Hepatocyte (in vitro differentiated cells): Measurements from ENCODE around the gene VAC14. TPM values are rescaled to one million over a fixed set of nuclear protein-coding genes. Genes with fewer than 3 reads are reported as not detected.
A peak's percentile ranks its signal among the peaks of the same experiment; 100 is the strongest.
"Not testable (repeated sequence)": the region's sequence is repeated elsewhere in the genome, so short reads cannot be mapped to it uniquely, and the experiment has no call there.

Experiments
- DNase-seq: peaks from one replicate; pipeline ENCODE4 v3.0.0-alpha.2; 2016; ENCODE audit warnings: low spot score
- H2AFZ ChIP-seq: fragments of 200-600 bp; sonication (generic); 2 replicates; pipeline ENCODE4 v1.6.0; 2016; ENCODE audit warnings: antibody characterized with exemption, mild to moderate bottlenecking
- H3K27ac ChIP-seq: fragments of 200-600 bp; sonication (generic); 2 replicates; pipeline ENCODE4 v1.5.1; 2016; ENCODE audit warnings: mild to moderate bottlenecking
- H3K27me3 ChIP-seq: fragments of 200-600 bp; sonication (generic); 2 replicates; pipeline ENCODE4 v1.6.1; 2016
- H3K36me3 ChIP-seq: fragments of 200-600 bp; sonication (generic); replicated peaks from 2 replicates; pipeline ENCODE4 v1.5.1; 2016; ENCODE audit warnings: low read depth; ENCODE audit not compliant: insufficient read depth
- H3K4me1 ChIP-seq: fragments of 200-600 bp; sonication (generic); 2 replicates; pipeline ENCODE4 v1.5.1; 2016; ENCODE audit warnings: mild to moderate bottlenecking, moderate library complexity; ENCODE audit not compliant: insufficient read depth
- H3K4me2 ChIP-seq: fragments of 200-600 bp; sonication (generic); 2 replicates; pipeline ENCODE4 v1.6.0; 2016
- H3K4me3 ChIP-seq: fragments of 200-600 bp; sonication (generic); 2 replicates; pipeline ENCODE4 v1.5.1; 2016; ENCODE audit warnings: mild to moderate bottlenecking
- H3K79me2 ChIP-seq: fragments of 200-600 bp; sonication (generic); 2 replicates; pipeline ENCODE4 v1.6.0; 2017; ENCODE audit warnings: mild to moderate bottlenecking
- H3K9me2 ChIP-seq: fragments of 200-600 bp; sonication (generic); replicated peaks from 2 replicates; pipeline ENCODE4 v1.6.0; 2017; ENCODE audit warnings: mild to moderate bottlenecking; ENCODE audit not compliant: insufficient read depth
- H3K9me3 ChIP-seq: fragments of 200-600 bp; sonication (generic); 2 replicates; pipeline ENCODE4 v1.5.1; 2016; ENCODE audit warnings: low read depth, mild to moderate bottlenecking
- H4K20me1 ChIP-seq: fragments of 200-600 bp; sonication (generic); 2 replicates; pipeline ENCODE4 v1.6.0; 2016; ENCODE audit warnings: mild to moderate bottlenecking; ENCODE audit not compliant: insufficient read depth, poor library complexity, severe bottlenecking
- EZH2 ChIP-seq: fragments of 200-600 bp; sonication (generic); IDR thresholded peaks from 2 replicates; pipeline ENCODE4 v1.6.1; 2016; ENCODE audit warnings: antibody characterized with exemption, mild to moderate bottlenecking, borderline replicate concordance
- EZH2phosphoT487 ChIP-seq: fragments of 200-600 bp; sonication (generic); IDR thresholded peaks from one replicate; pipeline ENCODE4 v1.6.1; 2018; ENCODE audit warnings: antibody characterized with exemption, mild to moderate bottlenecking, low read depth, moderate library complexity; ENCODE audit not compliant: unreplicated experiment, severe bottlenecking
- WGBS: methylation state at CpG from one replicate; pipeline ENCODE4 v1.1.6; 2016; ENCODE audit warnings: low lambda C conversion rate; ENCODE audit errors: missing lambda C conversion rate; 5-methylcytosine and 5-hydroxymethylcytosine counted together
- polyA plus RNA-seq: library from polyadenylated mRNA; unstranded; fragments of >200 nt; fragmentation: Nextera tagmentation; extraction: Ambion mirVana; gene quantifications from 2 replicates; pipeline ENCODE4 v1.2.1, GENCODE V29; 2016
- total RNA-seq: library from RNA; depleted of rRNA; stranded (reverse); fragments of >200 nt; gene quantifications from 2 replicates; pipeline ENCODE4 v1.2.3, GENCODE V29; 2014
- TF ChIP-seq, protein P1 (sequence below): fragments of 200-600 bp; sonication (generic); IDR thresholded peaks from 2 replicates; pipeline ENCODE4 v1.5.1; 2016; ENCODE audit warnings: antibody characterized with exemption, mild to moderate bottlenecking; ENCODE audit not compliant: poor library complexity

The VAC14 gene
- total and polyA plus RNA-seq, 2 experiments from 2014 or later = 35.8 to 49.4 TPM

DNA sequence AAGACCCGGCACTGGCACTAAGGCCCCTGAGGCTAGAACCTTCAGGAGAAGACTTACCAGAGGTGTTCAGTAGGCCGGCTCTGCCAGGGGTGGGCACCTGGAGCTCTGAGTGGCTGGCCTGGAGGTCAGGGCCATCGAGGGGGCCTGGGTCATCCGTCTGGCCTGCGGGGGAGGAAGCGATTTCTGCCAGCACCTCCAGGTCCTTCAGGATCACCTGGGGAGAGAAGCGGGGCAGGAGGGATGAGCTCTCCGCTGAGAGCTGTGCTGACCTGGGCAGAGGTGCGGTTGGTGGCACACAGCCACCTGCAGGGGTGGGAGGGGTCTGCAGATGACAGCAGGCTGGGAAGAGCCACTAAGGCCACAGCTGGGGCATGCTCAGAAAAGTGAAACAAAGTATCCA lies 56.6 kb downstream of the VAC14 start:
- Histone ChIP-seq H3K9me3 (no peaks in the 10 kb centered on the region), H3K27me3 (no peaks in the 10 kb centered on the region), H3K36me3 (no peaks in the 10 kb centered on the region), H3K27ac (no peak overlapping the region), H3K9me2 (no peaks in the 10 kb centered on the region), H3K4me2 (no peak overlapping the region), H4K20me1 (no peaks in the 10 kb centered on the region), H3K79me2 (no peaks in the 10 kb centered on the region), H3K4me3 (no peak overlapping the region), H2AFZ (no peak overlapping the region), H3K4me1 (peaks cover 45% of the 10 kb centered on the region)
- no peak for TF ChIP-seq EZH2phosphoT487
- TF ChIP-seq, protein P1, sequence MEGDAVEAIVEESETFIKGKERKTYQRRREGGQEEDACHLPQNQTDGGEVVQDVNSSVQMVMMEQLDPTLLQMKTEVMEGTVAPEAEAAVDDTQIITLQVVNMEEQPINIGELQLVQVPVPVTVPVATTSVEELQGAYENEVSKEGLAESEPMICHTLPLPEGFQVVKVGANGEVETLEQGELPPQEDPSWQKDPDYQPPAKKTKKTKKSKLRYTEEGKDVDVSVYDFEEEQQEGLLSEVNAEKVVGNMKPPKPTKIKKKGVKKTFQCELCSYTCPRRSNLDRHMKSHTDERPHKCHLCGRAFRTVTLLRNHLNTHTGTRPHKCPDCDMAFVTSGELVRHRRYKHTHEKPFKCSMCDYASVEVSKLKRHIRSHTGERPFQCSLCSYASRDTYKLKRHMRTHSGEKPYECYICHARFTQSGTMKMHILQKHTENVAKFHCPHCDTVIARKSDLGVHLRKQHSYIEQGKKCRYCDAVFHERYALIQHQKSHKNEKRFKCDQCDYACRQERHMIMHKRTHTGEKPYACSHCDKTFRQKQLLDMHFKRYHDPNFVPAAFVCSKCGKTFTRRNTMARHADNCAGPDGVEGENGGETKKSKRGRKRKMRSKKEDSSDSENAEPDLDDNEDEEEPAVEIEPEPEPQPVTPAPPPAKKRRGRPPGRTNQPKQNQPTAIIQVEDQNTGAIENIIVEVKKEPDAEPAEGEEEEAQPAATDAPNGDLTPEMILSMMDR = no peak
- no peak for TF ChIP-seq EZH2
- DNase-seq = no peak
- 93% methylated on average over 9 of the region's 9 CpGs for WGBS

GRCh38 chr16:70743791-70744190 lies 57.2 kb downstream of the VAC14 start:
- H3K4me1 ChIP-seq = peaks cover 41% of the 10 kb centered on the region
- H3K9me3 ChIP-seq = no peaks in the 10 kb centered on the region
- H2AFZ ChIP-seq = no peak overlapping the region
- WGBS = 98% methylated on average over 10 of the region's 10 CpGs
- H3K27ac ChIP-seq = no peak overlapping the region
- H3K4me2 ChIP-seq = no peak overlapping the region
- no peaks in the 10 kb centered on the region for H4K20me1 ChIP-seq
- no peak for DNase-seq
- H3K36me3 ChIP-seq = no peaks in the 10 kb centered on the region
- TF ChIP-seq EZH2phosphoT487 (no peak), EZH2 (no peak)
- TF ChIP-seq, protein P1 = no peak
- H3K4me3 ChIP-seq = no peak overlapping the region
- no peaks in the 10 kb centered on the region for H3K27me3 ChIP-seq
- H3K79me2 ChIP-seq = no peaks in the 10 kb centered on the region
- H3K9me2 ChIP-seq = no peaks in the 10 kb centered on the region

DNA sequence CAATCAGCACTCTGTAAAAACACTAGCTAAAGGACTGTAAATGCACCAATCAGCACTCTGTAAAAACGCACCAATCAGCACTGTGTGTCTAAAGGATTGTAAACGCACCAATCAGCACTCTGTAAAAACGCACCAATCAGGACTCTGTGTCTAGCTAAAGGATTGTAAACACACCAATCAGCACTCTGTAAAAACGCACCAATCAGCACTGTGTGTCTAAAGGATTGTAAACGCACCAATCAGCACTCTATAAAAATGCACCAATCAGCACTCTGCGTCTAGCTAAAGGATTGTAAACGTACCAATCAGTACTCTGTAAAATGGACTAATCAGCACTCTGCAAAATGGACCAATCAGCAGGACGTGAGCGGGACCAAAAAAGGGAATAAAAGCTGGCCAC lies 58.0 kb downstream of the VAC14 start:
- H3K27me3 ChIP-seq, H3K4me3 ChIP-seq, H3K9me2 ChIP-seq, H4K20me1 ChIP-seq, H3K36me3 ChIP-seq, H3K4me2 ChIP-seq, H3K9me3 ChIP-seq, H3K27ac ChIP-seq, DNase-seq, H2AFZ ChIP-seq, H3K79me2 ChIP-seq: not testable (repeated sequence)
- peaks cover 43% of the 10 kb centered on the region for H3K4me1 ChIP-seq
- 97% methylated on average over 9 of the region's 9 CpGs for WGBS

DNA sequence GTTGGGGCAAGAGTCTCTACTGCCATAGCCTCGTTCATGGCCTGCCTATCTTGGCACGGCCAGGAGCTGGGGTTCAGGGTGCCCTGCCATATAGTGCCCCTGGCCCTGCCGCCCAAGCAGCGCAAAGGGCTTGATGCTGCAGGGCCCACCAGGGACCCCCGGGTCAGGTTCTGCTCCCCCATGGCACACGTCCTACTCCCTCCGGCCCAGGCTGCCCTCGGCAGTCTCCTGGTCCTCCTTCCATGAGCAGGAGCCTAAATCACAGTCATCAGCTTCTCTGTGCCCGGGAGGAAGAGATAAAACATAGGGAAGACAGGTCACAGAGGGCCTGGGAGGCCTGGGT lies 59.2 kb downstream of the VAC14 start:
- TF ChIP-seq EZH2phosphoT487 = no peak
- H3K27ac ChIP-seq = peak overlapping the region; percentile 20
- 92% methylated on average over 9 of the region's 9 CpGs for WGBS
- H4K20me1 ChIP-seq = no peaks in the 10 kb centered on the region
- H3K36me3 ChIP-seq = no peaks in the 10 kb centered on the region
- no peaks in the 10 kb centered on the region for H3K79me2 ChIP-seq
- no peak for DNase-seq
- no peaks in the 10 kb centered on the region for H3K9me2 ChIP-seq
- no peaks in the 10 kb centered on the region for H3K9me3 ChIP-seq
- H3K4me3 ChIP-seq = no peak overlapping the region
- no peak overlapping the region for H3K4me2 ChIP-seq
- H3K4me1 ChIP-seq = peaks cover 41% of the 10 kb centered on the region
- no peaks in the 10 kb centered on the region for H3K27me3 ChIP-seq
- H2AFZ ChIP-seq = no peak overlapping the region
